Measurements from ENCODE around the gene SLC25A23. TPM values are rescaled to one million over a fixed set of nuclear protein-coding genes. Genes with fewer than 3 reads are reported as not detected.

SLC25A23 gene
- polyA plus RNA-seq, 2 of the 4 experiments (the other 2 are of a cell fraction): 3.3 to 18.2 TPM

- Histone ChIP-seq H3K9me3 (no peaks in the 10 kb centered on the region), H3K4me2 (peak within 1 kb of the TSS; percentile 88), H3K4me3 (peak within 1 kb of the TSS; percentile 90), H3K4me1 (peaks cover 15% of the 10 kb centered on the region; the same call in 2 of the 3 replicates), H3K27ac (peak within 1 kb of the TSS; percentile 95 to 99)
- FAIRE-seq: no peak
- ChIA-PET CTCF (no interaction called here), POLR2A (interaction anchor here (0.7 to 1.2 kb wide), 5 partner anchors 12 to 63 kb away, joined by 3 to 6 read pairs (median 4); partner anchors contain the start of genes ALKBH7, CLPP and GTF2F1)
- DNase-seq (ENCODE audit: low read depth in 1 of 2, low spot score in 1 of 2): no peak
- ATAC-seq: no peak
- 1% methylated on average over 14 of the region's 114 CpGs for WGBS (ENCODE audit: missing lambda C conversion rate)
- TF ChIP-seq CBX2 (IDR thresholded peaks at IDR 0.05; ENCODE audit: borderline replicate concordance, low read depth) (no peak), RFX5 (IDR thresholded peaks at IDR 0.05) (0 out of 2 replicates have a peak, but pooled peaks have one; percentile 44), NR3C1 (IDR thresholded peaks at IDR 0.05) (no peak), NFE2L2 (conservative IDR thresholded peaks at IDR 0.05; ENCODE audit: low read length) (no peak), JUNB (IDR thresholded peaks at IDR 0.05) (no peak), CEBPB (IDR thresholded peaks at IDR 0.05) (no peak), ZC3H11A (IDR thresholded peaks at IDR 0.05) (no peak), GATA3 (IDR thresholded peaks at IDR 0.05; ENCODE audit: borderline replicate concordance) (no peak), EHMT2 (IDR thresholded peaks at IDR 0.05; ENCODE audit: low read depth) (no peak), HOXA7 (CRISPR knock-in tag; IDR thresholded peaks at IDR 0.05) (no peak), ESRRA (IDR thresholded peaks at IDR 0.05; ENCODE audit: borderline replicate concordance, low read length) (no peak), HOXB5 (CRISPR knock-in tag; IDR thresholded peaks at IDR 0.05) (no peak), NPAS2 (CRISPR knock-in tag; IDR thresholded peaks at IDR 0.05; ENCODE audit: borderline replicate concordance) (no peak), POLR2A (IDR thresholded peaks at IDR 0.05; ENCODE audit: low read length) (peak; percentile 53), SMC3 (IDR thresholded peaks at IDR 0.05) (no peak), JUN (IDR thresholded peaks at IDR 0.05) (peak in 1 of 2 experiments; percentile 59; a peak in 3 of 5 replicates), ZNF302 (CRISPR knock-in tag; IDR thresholded peaks at IDR 0.05) (no peak), MAZ (IDR thresholded peaks at IDR 0.05; ENCODE audit: borderline replicate concordance, low read depth, low read length) (no peak), RNF2 (IDR thresholded peaks at IDR 0.05; ENCODE audit: borderline replicate concordance, low read depth) (no peak), ELK1 (IDR thresholded peaks at IDR 0.05; ENCODE audit: low read depth, low read length) (no peak), HOXB13 (CRISPR knock-in tag; IDR thresholded peaks at IDR 0.05; ENCODE audit: low read depth) (no peak), RAD21 (conservative IDR thresholded peaks at IDR 0.05 in 1 of 2, IDR thresholded peaks at IDR 0.05 in 1 of 2) (no peak), CTCF (IDR thresholded peaks at IDR 0.05) (no peak), POLR2AphosphoS2 (conservative IDR thresholded peaks at IDR 0.05; ENCODE audit: low read length) (no peak), MAFK (IDR thresholded peaks at IDR 0.05; ENCODE audit: partially characterized antibody) (no peak), MAX (IDR thresholded peaks at IDR 0.05) (no peak), CHD2 (IDR thresholded peaks at IDR 0.05; ENCODE audit: low read length, partially characterized antibody) (no peak), KDM1A (IDR thresholded peaks at IDR 0.05; ENCODE audit: low read depth) (no peak), KDM5A (IDR thresholded peaks at IDR 0.05) (no peak), REST (IDR thresholded peaks at IDR 0.05) (no peak), HEYL (CRISPR knock-in tag; IDR thresholded peaks at IDR 0.05) (no peak), USF2 (IDR thresholded peaks at IDR 0.05) (0 out of 2 replicates have a peak, but pooled peaks have one; percentile 30), BCL3 (IDR thresholded peaks at IDR 0.05) (0 out of 3 replicates have a peak, but pooled peaks have one; percentile 40)
Measured at GRCh38 chr19:6424195-6424938, 35.2 kb downstream of the SLC25A23 start, which contains the start of gene KHSRP. Gene KHSRP, minus strand, starts transcription at chr19:6424811. Its CDS starts 110 bp downstream, at chr19:6424701.
